SK-N-SH treated with all-trans-retinoic acid at 6 μM for 48 hours (cell line): Measurements from ENCODE around the gene KLHL3.

ENCODE experiments used
- ATAC-seq: fragments of 200-7000 bp; cut with Tn5 transposase; 3 replicates; pipeline ENCODE4 v1.9.1; 2020; ENCODE audit warnings: mild to moderate bottlenecking, moderate library complexity
- ARNTL ChIP-seq: fragments of 450-650 bp; formaldehyde crosslinking; IDR thresholded peaks from 2 replicates; pipeline ENCODE4 v1.5.0; 2020; ENCODE audit warnings: low read depth, mild to moderate bottlenecking, moderate library complexity, borderline replicate concordance
- BACH2 ChIP-seq: fragments of 250-450 bp; sonication (Bioruptor Pico); IDR thresholded peaks from 2 replicates; pipeline ENCODE4 v1.9.0; 2021; ENCODE audit warnings: mild to moderate bottlenecking, borderline replicate concordance
- CREB5 ChIP-seq: fragments of 250-450 bp; sonication (Bioruptor Pico); IDR thresholded peaks from 2 replicates; pipeline ENCODE4 v1.5.1; 2020; ENCODE audit warnings: low read depth, mild to moderate bottlenecking, moderate library complexity
- CSDC2 ChIP-seq: fragments of 250-450 bp; sonication (Bioruptor Pico); IDR thresholded peaks from 2 replicates; pipeline ENCODE4 v1.5.0; 2020; ENCODE audit warnings: mild to moderate bottlenecking, moderate library complexity
- ESRRG ChIP-seq: fragments of 250-450 bp; sonication (Bioruptor Pico); IDR thresholded peaks from 2 replicates; pipeline ENCODE4 v1.6.1; 2021; ENCODE audit warnings: mild to moderate bottlenecking
- GLIS3 ChIP-seq: fragments of 250-450 bp; sonication (Bioruptor Pico); IDR thresholded peaks from 2 replicates; pipeline ENCODE4 v1.5.0; 2020; ENCODE audit warnings: mild to moderate bottlenecking, moderate library complexity
- ISL1 ChIP-seq: fragments of 250-450 bp; sonication (Bioruptor Pico); IDR thresholded peaks from 2 replicates; pipeline ENCODE4 v2.1.2; 2022; ENCODE audit warnings: mild to moderate bottlenecking, moderate library complexity
- PATZ1 ChIP-seq: fragments of 250-450 bp; sonication (Bioruptor Pico); IDR thresholded peaks from 2 replicates; pipeline ENCODE4 v1.8.0; 2020; ENCODE audit warnings: mild to moderate bottlenecking, moderate library complexity, borderline replicate concordance
- POU6F1 ChIP-seq: fragments of 250-450 bp; sonication (Bioruptor Pico); IDR thresholded peaks from 2 replicates; pipeline ENCODE4 v1.8.0; 2021; ENCODE audit warnings: low read depth, mild to moderate bottlenecking, moderate library complexity, borderline replicate concordance
- PPARA ChIP-seq: fragments of 250-450 bp; sonication (Bioruptor Pico); IDR thresholded peaks from 2 replicates; pipeline ENCODE4 v1.5.0; 2020; ENCODE audit warnings: mild to moderate bottlenecking, borderline replicate concordance
- RARB ChIP-seq: fragments of 250-450 bp; sonication (Bioruptor Pico); IDR thresholded peaks from 2 replicates; pipeline ENCODE4 v1.8.0; 2021; ENCODE audit warnings: mild to moderate bottlenecking, moderate library complexity
- SNAI2 ChIP-seq: fragments of 250-450 bp; sonication (Bioruptor Pico); IDR thresholded peaks from 2 replicates; pipeline ENCODE4 v1.5.0; 2020; ENCODE audit warnings: mild to moderate bottlenecking, moderate library complexity
- TCF4 ChIP-seq: fragments of 250-450 bp; sonication (Bioruptor Pico); IDR thresholded peaks from 2 replicates; pipeline ENCODE4 v1.8.0; 2021; ENCODE audit warnings: mild to moderate bottlenecking, moderate library complexity, borderline replicate concordance
- TOX ChIP-seq: fragments of 250-450 bp; sonication (Bioruptor Pico); IDR thresholded peaks from 2 replicates; pipeline ENCODE4 v1.8.0; 2021; ENCODE audit warnings: mild to moderate bottlenecking, moderate library complexity, borderline replicate concordance
- TSHZ2 ChIP-seq: fragments of 250-450 bp; sonication (Bioruptor Pico); IDR thresholded peaks from 2 replicates; pipeline ENCODE4 v1.5.0; 2020; ENCODE audit warnings: mild to moderate bottlenecking, moderate library complexity
- ZC3H10 ChIP-seq: fragments of 250-450 bp; sonication (Bioruptor Pico); IDR thresholded peaks from 2 replicates; pipeline ENCODE4 v1.5.1; 2021; ENCODE audit warnings: mild to moderate bottlenecking, moderate library complexity
- ZFP3 ChIP-seq: fragments of 250-450 bp; sonication (Bioruptor Pico); IDR thresholded peaks from 2 replicates; pipeline ENCODE4 v1.5.0; 2020; ENCODE audit warnings: mild to moderate bottlenecking, moderate library complexity
- ZFP30 ChIP-seq: fragments of 450-650 bp; formaldehyde crosslinking; IDR thresholded peaks from 2 replicates; pipeline ENCODE4 v1.5.0; 2022; ENCODE audit warnings: mild to moderate bottlenecking, moderate library complexity
- ZNF70 ChIP-seq: fragments of 450-650 bp; formaldehyde crosslinking; IDR thresholded peaks from 2 replicates; pipeline ENCODE4 v1.5.0; 2020; ENCODE audit warnings: mild to moderate bottlenecking, moderate library complexity
- ZNF8 ChIP-seq: fragments of 450-650 bp; formaldehyde crosslinking; IDR thresholded peaks from 2 replicates; pipeline ENCODE4 v1.5.0; 2020; ENCODE audit warnings: mild to moderate bottlenecking, moderate library complexity

The KLHL3 gene

DNA sequence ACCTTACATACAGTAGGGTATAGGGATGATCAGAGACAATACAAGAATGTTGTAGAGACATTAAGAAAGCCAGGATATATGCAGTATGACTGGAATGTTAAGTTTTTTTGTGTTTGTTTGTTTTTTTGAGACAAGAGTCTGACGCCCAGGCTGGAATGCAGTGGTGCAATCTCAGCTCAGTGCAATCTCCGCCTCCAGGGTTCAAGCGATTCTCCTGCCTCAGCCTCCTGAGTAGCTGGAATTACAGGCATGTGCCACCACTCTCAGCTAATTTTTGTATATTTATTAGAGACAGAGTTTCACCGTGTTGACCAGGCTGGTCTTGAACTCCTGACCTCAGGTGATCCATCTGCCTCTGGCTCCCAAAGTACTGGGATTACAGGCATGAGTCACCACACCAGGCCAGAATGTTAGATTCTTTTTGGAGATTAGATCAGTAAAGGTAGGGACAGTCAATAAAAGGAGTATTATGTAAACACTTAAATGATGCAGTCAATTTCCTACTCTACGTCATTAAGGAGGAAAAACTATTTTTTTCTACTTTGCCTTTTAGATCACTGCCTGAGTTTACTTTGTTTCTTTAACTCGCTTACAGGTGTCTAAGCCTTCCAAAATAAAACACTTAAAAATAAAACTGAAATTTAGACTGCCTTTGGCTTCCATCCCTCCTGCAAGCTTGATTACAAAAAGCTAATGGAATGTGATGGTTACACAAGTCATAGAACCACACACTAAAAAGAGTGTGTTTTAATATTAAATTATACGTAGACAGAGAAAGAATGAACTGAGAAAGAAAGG is 25.0 kb upstream of the KLHL3 start:
- TF ChIP-seq ESRRG (CRISPR knock-in tag) (no peak), ZNF70 (CRISPR knock-in tag) (peak; percentile 91), RARB (CRISPR knock-in tag) (no peak)
- no peak for ATAC-seq

DNA sequence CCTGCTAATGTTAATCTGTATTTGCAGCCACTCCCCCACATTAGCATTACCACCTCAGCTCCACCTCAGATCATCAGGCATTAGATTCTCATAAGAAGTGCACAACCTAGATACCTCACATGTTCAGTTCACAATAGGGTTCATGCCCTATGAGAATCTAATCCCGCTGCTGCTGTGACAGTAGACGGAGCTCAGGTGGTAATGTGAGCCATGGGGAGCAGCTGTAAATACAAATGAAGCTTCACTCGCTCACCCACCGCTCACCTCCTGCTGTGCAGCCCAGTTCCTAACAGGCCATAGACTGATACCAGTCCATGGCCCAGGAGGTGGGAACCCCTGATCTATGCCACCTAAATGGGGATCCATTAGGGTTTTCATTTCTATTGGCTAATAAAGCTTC is 24.4 kb upstream of the KLHL3 start:
- no peak for TF ChIP-seq TOX (CRISPR knock-in tag)
- no peak for TF ChIP-seq RARB (CRISPR knock-in tag)
- TF ChIP-seq ZNF8 (CRISPR knock-in tag), result no peak
- no peak for TF ChIP-seq TCF4 (CRISPR knock-in tag)
- no peak for TF ChIP-seq ZC3H10 (CRISPR knock-in tag)
- no peak for TF ChIP-seq POU6F1 (CRISPR knock-in tag)
- no peak for TF ChIP-seq PATZ1
- no peak for TF ChIP-seq BACH2
- no peak for TF ChIP-seq SNAI2 (CRISPR knock-in tag)
- no peak for TF ChIP-seq PPARA (CRISPR knock-in tag)
- ATAC-seq, result no peak

DNA sequence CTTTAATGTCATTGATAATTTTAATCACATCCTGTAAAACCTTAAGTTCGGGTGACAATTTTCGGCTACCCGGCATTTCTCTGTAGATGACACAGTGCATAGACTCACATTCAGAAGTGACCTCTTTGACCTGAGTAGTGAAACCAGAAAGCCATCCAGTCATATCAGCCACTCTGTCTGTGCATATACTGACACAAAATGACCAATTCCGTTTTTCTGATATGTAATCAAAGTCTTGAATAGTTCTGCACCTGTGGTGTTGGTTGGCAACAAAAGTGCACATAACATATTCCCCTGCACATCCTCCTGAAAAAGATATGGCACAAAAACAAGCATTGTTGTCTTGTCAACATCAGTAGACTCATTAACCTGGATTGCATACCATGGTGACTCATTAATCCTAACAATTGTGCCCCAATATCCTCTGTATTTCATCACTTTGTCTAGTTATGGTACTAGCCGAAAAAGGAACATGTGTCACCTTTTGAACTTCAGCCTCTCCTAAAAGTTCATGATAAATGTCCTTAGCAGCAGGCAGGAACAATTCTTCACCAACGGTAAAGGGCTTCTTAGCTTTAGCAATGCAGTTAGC is 22.9 kb upstream of the KLHL3 start:
- TF ChIP-seq ZNF70 (CRISPR knock-in tag), result no peak
- no peak for TF ChIP-seq BACH2
- no peak for TF ChIP-seq PATZ1
- TF ChIP-seq ESRRG (CRISPR knock-in tag), result no peak
- TF ChIP-seq ZFP30, result no peak
- TF ChIP-seq TCF4 (CRISPR knock-in tag), result no peak
- no peak for TF ChIP-seq GLIS3 (CRISPR knock-in tag)
- TF ChIP-seq TSHZ2 (CRISPR knock-in tag), result no peak
- TF ChIP-seq ZFP3, result no peak
- no peak for TF ChIP-seq ISL1 (CRISPR knock-in tag)
- no peak for TF ChIP-seq CSDC2 (CRISPR knock-in tag)
- ATAC-seq, result no peak

GRCh38 chr5:137758121-137758520 is 22.2 kb upstream of the KLHL3 start:
- ATAC-seq, result no peak
- TF ChIP-seq ZFP3 (no peak), ESRRG (CRISPR knock-in tag) (no peak), ZNF70 (CRISPR knock-in tag) (no peak), SNAI2 (CRISPR knock-in tag) (no peak), CSDC2 (CRISPR knock-in tag) (no peak), ZC3H10 (CRISPR knock-in tag) (no peak), ARNTL (CRISPR knock-in tag) (no peak), TSHZ2 (CRISPR knock-in tag) (no peak), TOX (CRISPR knock-in tag) (no peak), ZNF8 (CRISPR knock-in tag) (no peak), CREB5 (no peak), POU6F1 (CRISPR knock-in tag) (no peak)
